Measurements from ENCODE around the gene ADARB1. TPM values are rescaled to one million over a fixed set of nuclear protein-coding genes. Genes with fewer than 3 reads are reported as not detected.

Gene ADARB1
- total RNA-seq, 1 experiment from 2014 or later = 15.8 TPM

DNA sequence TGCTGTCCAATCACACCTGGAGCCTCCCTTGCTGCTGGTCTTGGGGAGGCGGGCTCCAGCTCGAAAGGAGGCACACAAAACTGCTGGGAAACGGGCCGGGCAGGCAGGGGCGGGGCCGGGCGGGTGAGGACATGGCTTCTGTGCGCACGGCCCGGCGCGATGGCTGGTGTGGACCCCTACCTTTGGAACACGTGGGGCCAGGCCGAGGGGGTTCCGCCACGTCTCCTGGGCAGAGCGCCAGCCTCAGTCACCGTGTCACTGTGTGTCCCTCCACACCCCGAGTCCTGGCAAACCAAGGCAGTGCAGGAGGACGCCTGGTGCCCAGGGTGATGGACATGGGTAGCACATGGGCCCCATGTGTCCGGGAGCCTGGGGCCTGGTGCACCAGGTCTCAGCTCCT is 42.0 kb upstream of the ADARB1 start:
- Histone ChIP-seq H4K20me1 (ENCODE audit: control insufficient read depth, insufficient read depth, insufficient read length) (no peaks in the 10 kb centered on the region), H3K9ac (ENCODE audit: extremely low read depth, insufficient read length, low read length) (no peak overlapping the region), H3K14ac (ENCODE audit: insufficient read depth, low read length) (no peak overlapping the region), H3K4me1 (ENCODE audit: insufficient read depth, low read length) (no peaks in the 10 kb centered on the region; the same call in 1 of the 2 replicates), H3K56ac (ENCODE audit: insufficient read length, low read depth, low read length) (no peak overlapping the region), H3K79me2 (ENCODE audit: insufficient read depth, low read length) (no peaks in the 10 kb centered on the region), H2BK15ac (ENCODE audit: low read depth, low read length) (no peak overlapping the region), H3K27ac (ENCODE audit: insufficient read length, low read depth, low read length) (no peak overlapping the region), H2BK12ac (ENCODE audit: insufficient read length, low read depth, low read length) (no peak overlapping the region), H3K23me2 (ENCODE audit: insufficient read length, low read depth, low read length, poor library complexity, severe bottlenecking) (no peaks in the 10 kb centered on the region), H3K4me2 (ENCODE audit: insufficient read depth, insufficient read length, low read length) (no peak overlapping the region), H3K4ac (ENCODE audit: low read depth, low read length) (no peak overlapping the region), H3T11ph (ENCODE audit: low read length) (no peak overlapping the region), H2BK20ac (ENCODE audit: low read depth, low read length, poor library complexity, severe bottlenecking) (no peak overlapping the region), H3K79me1 (ENCODE audit: insufficient read depth, low read depth, low read length, poor library complexity, severe bottlenecking) (no peaks in the 10 kb centered on the region), H2AK5ac (ENCODE audit: insufficient read length, low read length) (no peak overlapping the region), H4K8ac (replicated peaks; ENCODE audit: insufficient read length, low read depth, low read length) (no peak overlapping the region), H4K5ac (ENCODE audit: insufficient read length, low read depth, low read length) (no peak overlapping the region), H2AFZ (ENCODE audit: low read length) (no peak overlapping the region), H3K27me3 (ENCODE audit: insufficient read depth, low read length) (no peaks in the 10 kb centered on the region), H2BK5ac (ENCODE audit: insufficient read length, low read length) (no peak overlapping the region), H4K91ac (ENCODE audit: insufficient read length, low read depth, low read length) (no peak overlapping the region), H3K9me3 (ENCODE audit: control insufficient read depth, low read depth, low read length) (no peaks in the 10 kb centered on the region), H3K18ac (ENCODE audit: insufficient read length, low read depth, low read length) (peak overlapping the region; percentile 29), H2BK120ac (ENCODE audit: low read depth, low read length, poor library complexity, severe bottlenecking) (no peak overlapping the region), H3K23ac (ENCODE audit: insufficient read length, low read depth, low read length) (no peak overlapping the region)
- TF ChIP-seq, protein P1, sequence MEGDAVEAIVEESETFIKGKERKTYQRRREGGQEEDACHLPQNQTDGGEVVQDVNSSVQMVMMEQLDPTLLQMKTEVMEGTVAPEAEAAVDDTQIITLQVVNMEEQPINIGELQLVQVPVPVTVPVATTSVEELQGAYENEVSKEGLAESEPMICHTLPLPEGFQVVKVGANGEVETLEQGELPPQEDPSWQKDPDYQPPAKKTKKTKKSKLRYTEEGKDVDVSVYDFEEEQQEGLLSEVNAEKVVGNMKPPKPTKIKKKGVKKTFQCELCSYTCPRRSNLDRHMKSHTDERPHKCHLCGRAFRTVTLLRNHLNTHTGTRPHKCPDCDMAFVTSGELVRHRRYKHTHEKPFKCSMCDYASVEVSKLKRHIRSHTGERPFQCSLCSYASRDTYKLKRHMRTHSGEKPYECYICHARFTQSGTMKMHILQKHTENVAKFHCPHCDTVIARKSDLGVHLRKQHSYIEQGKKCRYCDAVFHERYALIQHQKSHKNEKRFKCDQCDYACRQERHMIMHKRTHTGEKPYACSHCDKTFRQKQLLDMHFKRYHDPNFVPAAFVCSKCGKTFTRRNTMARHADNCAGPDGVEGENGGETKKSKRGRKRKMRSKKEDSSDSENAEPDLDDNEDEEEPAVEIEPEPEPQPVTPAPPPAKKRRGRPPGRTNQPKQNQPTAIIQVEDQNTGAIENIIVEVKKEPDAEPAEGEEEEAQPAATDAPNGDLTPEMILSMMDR (conservative IDR thresholded peaks at IDR 0.05) = no peak
- Mint-ChIP-seq H3K9me3 (peaks cover 6 to 11% of the 10 kb centered on the region in 2 experiments), H3K4me3 (no peak overlapping the region), H3K36me3 (ENCODE audit: insufficient read depth in 1 of 3, low read depth in 3 of 3) (peaks cover 0 to 6% (median 0%) of the 10 kb centered on the region in 3 experiments; a peak in 1 of 7 replicates), H3K27ac (no peak overlapping the region), H3K27me3 (ENCODE audit: low read depth) (peaks cover 18% of the 10 kb centered on the region), H3K4me1 (peaks cover 29 to 42% of the 10 kb centered on the region in 2 experiments)
- DNase-seq = no peak
- WGBS (ENCODE audit: extremely low coverage, insufficient read length, low lambda C conversion rate) = no CpG with 5 or more reads among the region's 21 CpGs
